GM18858 (cell line): ENCODE results near the gene PYCARD.
"Not testable (repeated sequence)": the region's sequence is repeated elsewhere in the genome, so short reads cannot be mapped to it uniquely, and the experiment has no call there.

Experiments
- ATAC-seq: cut with Tn5 transposase; IDR thresholded peaks from one replicate; pipeline ENCODE4 v1.9.1; 2021; ENCODE audit not compliant: unreplicated experiment

PYCARD gene

GRCh38 chr16:31202414-31203375 lies at the start of gene PYCARD:
PYCARD (minus strand) TSS chr16:31202760; CDS start chr16:31202690, 70 bp downstream.
- ATAC-seq = no peak

GRCh38 chr16:31251435-31251834 lies 48.9 kb upstream of the PYCARD start:
- no peak for ATAC-seq

DNA sequence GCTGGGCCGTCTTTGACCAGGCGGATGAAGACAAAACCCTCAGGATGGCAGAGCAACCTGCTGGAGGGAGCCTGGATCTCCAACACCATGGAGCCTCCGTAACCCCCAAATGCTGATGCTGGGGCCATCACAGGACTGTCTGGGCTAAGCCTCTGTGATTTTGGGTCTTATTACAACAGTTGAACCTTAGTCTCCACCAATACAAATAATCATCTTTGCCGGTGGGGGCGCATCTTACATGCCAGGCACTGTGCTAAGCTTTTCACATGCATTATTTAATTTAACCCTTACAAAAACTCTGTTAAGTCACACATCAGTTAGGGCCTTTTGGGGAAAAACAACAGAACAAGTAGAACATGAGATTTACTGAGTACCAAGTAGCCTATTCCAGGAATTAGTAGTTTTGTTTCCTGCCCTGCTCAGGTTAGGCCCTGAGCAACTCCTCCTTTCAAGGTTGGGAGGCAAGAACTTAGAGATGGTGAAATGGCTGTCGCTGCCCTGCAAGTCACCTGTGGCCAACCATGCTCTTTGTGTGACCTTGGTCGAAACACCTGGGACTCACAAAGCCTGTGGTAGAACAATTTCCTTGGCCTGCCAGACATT lies 48.3 kb upstream of the PYCARD start:
- no peak for ATAC-seq

DNA sequence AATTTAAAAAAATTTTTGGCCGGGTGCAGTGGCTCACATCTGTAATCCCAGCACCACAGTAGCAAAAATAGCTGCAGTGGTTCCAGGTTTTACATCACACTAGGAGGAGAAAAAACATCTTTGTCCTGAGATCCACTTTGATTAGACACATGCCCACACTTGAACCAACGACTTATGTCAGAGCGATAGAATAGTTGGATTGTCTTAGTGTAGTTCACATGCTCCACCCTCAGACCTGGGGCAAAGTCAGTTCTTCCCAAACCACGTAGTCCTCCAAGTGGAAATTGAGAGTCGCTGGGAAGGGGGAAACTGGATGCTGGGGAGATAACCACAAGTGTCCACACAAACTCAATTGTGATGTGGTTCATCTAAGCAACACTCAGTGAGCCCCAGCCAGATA lies 45.8 kb upstream of the PYCARD start:
- no peak for ATAC-seq

DNA sequence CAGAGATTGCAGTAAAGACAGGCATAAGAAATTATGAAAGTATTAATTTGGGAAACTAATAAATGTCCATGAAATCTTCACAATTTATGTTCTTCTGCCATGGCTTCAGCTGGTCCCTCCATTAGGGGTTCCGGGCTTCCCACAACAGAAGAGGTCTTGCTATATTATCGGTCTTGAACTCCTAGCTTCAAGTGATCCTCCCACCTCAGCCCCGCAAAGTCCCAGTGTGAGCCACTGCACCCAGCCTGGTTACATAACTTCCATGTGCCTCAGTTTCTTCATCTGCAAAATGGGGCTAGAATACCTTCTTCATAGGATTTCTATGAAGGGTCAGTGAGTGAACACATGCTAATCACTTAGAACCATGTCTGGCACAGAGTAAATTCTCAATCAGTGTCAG lies 43.7 kb upstream of the PYCARD start:
- no peak for ATAC-seq

- ATAC-seq = not testable (repeated sequence)
Measured at GRCh38 chr16:31245598-31245997, 43.0 kb upstream of the PYCARD start.

- no peak for ATAC-seq
Measured at GRCh38 chr16:31243734-31244670, 41.4 kb upstream of the PYCARD start.

DNA sequence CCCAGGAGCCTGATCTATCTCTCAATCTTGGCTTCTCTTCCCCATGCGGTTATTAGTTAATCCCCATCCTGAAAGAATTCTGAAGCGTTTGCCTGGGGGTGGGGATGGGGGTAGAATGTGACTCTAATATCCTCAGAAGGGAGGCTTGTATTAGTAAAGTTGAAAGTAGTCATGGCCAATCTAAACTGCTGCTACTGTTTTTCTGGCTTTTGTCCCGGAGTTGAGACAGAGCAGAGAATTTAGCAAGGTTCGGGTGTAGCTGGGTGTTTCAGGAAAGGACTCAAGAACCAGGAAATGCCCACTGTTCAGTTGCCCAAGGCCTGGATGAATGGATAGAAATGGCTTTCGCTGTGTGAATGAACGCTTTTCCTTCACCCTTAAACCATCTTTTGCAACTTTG lies 39.6 kb upstream of the PYCARD start:
- no peak for ATAC-seq

- ATAC-seq = no peak
Measured at GRCh38 chr16:31238041-31238440, 35.5 kb upstream of the PYCARD start.

GRCh38 chr16:31229501-31229900 lies 26.9 kb upstream of the PYCARD start:
- no peak for ATAC-seq

GRCh38 chr16:31228206-31228605 lies 25.6 kb upstream of the PYCARD start:
- ATAC-seq = no peak

GRCh38 chr16:31225193-31225592 lies 22.6 kb upstream of the PYCARD start:
- no peak for ATAC-seq

GRCh38 chr16:31224092-31224955 lies 21.8 kb upstream of the PYCARD start:
- ATAC-seq = no peak

GRCh38 chr16:31223044-31223443 lies 20.5 kb upstream of the PYCARD start:
- ATAC-seq = no peak

DNA sequence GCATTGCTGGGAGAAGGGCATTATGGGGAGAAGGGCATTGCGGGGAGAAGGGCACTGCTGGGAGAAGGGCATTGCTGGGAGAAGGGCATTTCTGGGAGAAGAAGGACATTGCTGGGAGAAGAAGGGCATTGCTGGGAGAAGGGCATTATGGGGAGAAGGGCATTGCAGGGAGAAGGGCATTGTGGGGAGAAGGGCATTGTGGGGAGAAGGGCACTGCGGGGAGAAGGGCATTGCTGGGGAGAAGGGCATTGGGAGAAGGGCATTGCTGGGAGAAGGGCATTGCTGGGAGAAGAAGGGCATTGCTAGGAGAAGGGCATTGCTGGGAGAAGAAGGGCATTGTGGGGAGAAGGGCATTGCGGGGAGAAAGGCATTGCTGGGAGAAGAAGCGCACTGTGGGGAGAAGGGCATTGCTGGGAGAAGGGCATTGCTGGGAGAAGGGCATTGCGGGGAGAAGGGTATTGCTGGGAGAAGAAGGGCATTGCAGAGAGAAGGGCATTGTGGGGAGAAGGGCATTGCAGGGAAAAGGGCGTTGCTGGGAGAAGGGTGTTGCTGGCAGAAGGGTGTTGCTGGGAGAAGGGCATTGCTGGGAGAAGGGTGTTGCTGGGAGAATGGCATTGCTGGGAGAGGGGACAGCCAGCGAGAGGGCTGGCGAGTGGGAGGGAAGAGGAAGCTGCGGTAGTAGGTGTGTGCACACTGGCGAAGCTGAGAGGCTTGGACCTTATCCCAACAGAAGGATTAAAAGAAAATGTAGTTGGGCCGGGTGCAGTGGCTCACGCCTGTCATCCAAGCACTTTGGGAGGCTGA lies 19.0 kb upstream of the PYCARD start:
- no peak for ATAC-seq

DNA sequence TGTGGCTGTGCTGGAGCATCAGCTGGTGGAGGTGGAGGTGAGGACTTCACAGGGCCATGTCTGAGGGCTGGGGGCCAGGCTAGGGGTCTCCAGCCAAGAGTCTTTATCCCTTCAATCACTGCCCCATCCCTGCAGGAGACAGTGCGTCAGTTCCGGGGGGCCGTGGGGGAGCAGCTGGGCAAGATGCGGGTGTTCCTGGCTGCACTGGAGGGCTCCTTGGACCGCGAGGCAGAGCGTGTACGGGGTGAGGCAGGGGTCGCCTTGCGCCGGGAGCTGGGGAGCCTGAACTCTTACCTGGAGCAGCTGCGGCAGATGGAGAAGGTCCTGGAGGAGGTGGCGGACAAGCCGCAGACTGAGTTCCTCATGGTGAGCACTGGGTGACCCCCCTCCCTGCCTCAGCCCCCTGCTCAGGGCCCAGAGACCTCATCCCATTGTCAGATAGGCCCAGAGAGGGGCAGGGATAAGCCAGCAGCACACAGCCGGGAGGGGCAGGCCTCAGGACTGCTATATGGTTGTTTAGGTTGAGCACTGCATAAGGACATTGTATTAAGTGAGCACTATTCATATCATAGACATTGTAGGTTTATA lies 16.7 kb upstream of the PYCARD start:
- no peak for ATAC-seq

GRCh38 chr16:31217136-31217530 lies 14.6 kb upstream of the PYCARD start:
- no peak for ATAC-seq

GRCh38 chr16:31216422-31217135 lies 14.0 kb upstream of the PYCARD start, which contains the start of gene PYDC1:
PYDC1 (minus strand) TSS chr16:31217135; CDS start chr16:31217028, 107 bp downstream.
- no peak for ATAC-seq
